Activated CD8-positive, alpha-beta memory T cell treated with anti-CD3 and anti-CD28 coated beads, Interleukin-2, amount 50 U/mL, for 48 hours (primary cell): Measurements from ENCODE around the gene LYRM1.
"Not testable (repeated sequence)": the region's sequence is repeated elsewhere in the genome, so short reads cannot be mapped to it uniquely, and the experiment has no call there.

ENCODE experiments used
- DNase-seq: peaks from one replicate; pipeline ENCODE4 v3.0.0-alpha.2; 2020

The LYRM1 gene

GRCh38 chr16:20900299-20901067 lies at the start of gene LYRM1, which contains the start of gene DCUN1D3:
LYRM1 (plus strand) TSS chr16:20900771; CDS start chr16:20915556, 14,785 bp downstream.
DCUN1D3 (minus strand) TSS chr16:20900358; CDS start chr16:20862538, 37,820 bp downstream.
- peak; percentile 94 for DNase-seq

- DNase-seq = no peak
These were observed 49.6 kb upstream of the LYRM1 start for GRCh38 chr16:20850981-20851380.

- no peak for DNase-seq
These were observed 49.0 kb upstream of the LYRM1 start for GRCh38 chr16:20851601-20852000.

- no peak for DNase-seq
These were observed 47.4 kb upstream of the LYRM1 start for GRCh38 chr16:20853143-20853542.

- DNase-seq = no peak
These were observed 46.5 kb upstream of the LYRM1 start for GRCh38 chr16:20853981-20854620.

GRCh38 chr16:20854963-20855362 lies 45.6 kb upstream of the LYRM1 start:
- no peak for DNase-seq

GRCh38 chr16:20857281-20857680 lies 43.3 kb upstream of the LYRM1 start:
- DNase-seq = no peak

- DNase-seq = no peak
These were observed 41.3 kb upstream of the LYRM1 start for GRCh38 chr16:20859229-20859628.

GRCh38 chr16:20859699-20860098 lies 40.9 kb upstream of the LYRM1 start:
- no peak for DNase-seq

- DNase-seq = no peak
These were observed 40.2 kb upstream of the LYRM1 start for GRCh38 chr16:20860361-20860760.

- DNase-seq = not testable (repeated sequence)
These were observed 39.6 kb upstream of the LYRM1 start for GRCh38 chr16:20860995-20861394.

- DNase-seq = no peak
These were observed 38.2 kb upstream of the LYRM1 start for GRCh38 chr16:20862162-20862960.

GRCh38 chr16:20864376-20864775 lies 36.2 kb upstream of the LYRM1 start:
- DNase-seq = not testable (repeated sequence)

GRCh38 chr16:20865420-20866131 lies 35.0 kb upstream of the LYRM1 start:
- no peak for DNase-seq

- no peak for DNase-seq
These were observed 34.3 kb upstream of the LYRM1 start for GRCh38 chr16:20866145-20866772.

- no peak for DNase-seq
These were observed 33.8 kb upstream of the LYRM1 start for GRCh38 chr16:20866801-20867200.

- no peak for DNase-seq
These were observed 33.0 kb upstream of the LYRM1 start for GRCh38 chr16:20867585-20867984.

- no peak for DNase-seq
These were observed 31.7 kb upstream of the LYRM1 start for GRCh38 chr16:20868890-20869289.

GRCh38 chr16:20870122-20870820 lies 30.3 kb upstream of the LYRM1 start:
- no peak for DNase-seq

GRCh38 chr16:20871258-20871657 lies 29.3 kb upstream of the LYRM1 start:
- no peak for DNase-seq

- no peak for DNase-seq
These were observed 28.4 kb upstream of the LYRM1 start for GRCh38 chr16:20871941-20872815.
